GM18507 (cell line): ENCODE data around the gene UQCRC1.
"Not testable (repeated sequence)": the region's sequence is repeated elsewhere in the genome, so short reads cannot be mapped to it uniquely, and the experiment has no call there.

Source experiments
- DNase-seq: peaks from one replicate; pipeline ENCODE4 v3.0.0; 2011; ENCODE audit warnings: low read depth; ENCODE audit not compliant: insufficient read length; ENCODE audit errors: extremely low spot score
- FAIRE-seq: peaks from 2 replicates; lab custom pipeline; 2011; peaks lifted over from hg19 to GRCh38; lab: Jason Lieb, UNC

UQCRC1 gene

DNA sequence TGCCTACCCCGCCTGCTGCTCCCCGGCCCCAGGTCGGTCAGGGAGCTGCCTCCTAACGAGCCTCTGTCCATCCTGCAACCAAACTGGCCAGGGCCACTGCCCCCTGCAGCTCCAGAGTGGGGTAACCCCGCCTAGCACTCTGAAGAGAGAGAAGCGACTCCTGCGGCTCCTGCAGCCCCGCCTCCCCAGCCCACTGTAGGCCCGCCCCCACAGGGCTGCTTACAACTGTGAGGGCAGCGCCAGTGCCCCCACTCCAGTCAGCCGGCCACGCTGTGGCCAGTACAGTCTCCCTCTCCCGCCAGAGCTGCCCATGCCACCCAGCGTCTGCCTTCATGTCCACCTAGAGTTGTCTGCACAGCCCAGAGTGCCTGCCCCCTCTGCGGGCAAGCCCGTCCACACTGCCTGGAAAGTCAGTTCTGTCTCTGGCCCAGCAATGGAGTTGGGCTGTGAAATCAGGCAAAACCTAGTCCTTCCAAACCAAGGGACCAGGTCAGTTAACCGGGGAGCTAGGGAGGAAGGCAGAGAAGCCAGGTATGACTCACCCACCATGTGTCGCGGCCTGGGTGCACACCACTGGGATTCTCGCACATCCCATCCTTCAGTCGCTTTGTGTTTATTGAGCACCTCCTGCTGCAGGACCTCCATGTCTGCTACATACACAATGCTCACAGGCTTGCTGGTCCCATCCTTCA lies 48.3 kb downstream of the UQCRC1 start:
- DNase-seq (no peak), FAIRE-seq (no peak)

- DNase-seq (no peak), FAIRE-seq (no peak)
Measured at GRCh38 chr3:48560648-48561018, 48.8 kb downstream of the UQCRC1 start.

DNA sequence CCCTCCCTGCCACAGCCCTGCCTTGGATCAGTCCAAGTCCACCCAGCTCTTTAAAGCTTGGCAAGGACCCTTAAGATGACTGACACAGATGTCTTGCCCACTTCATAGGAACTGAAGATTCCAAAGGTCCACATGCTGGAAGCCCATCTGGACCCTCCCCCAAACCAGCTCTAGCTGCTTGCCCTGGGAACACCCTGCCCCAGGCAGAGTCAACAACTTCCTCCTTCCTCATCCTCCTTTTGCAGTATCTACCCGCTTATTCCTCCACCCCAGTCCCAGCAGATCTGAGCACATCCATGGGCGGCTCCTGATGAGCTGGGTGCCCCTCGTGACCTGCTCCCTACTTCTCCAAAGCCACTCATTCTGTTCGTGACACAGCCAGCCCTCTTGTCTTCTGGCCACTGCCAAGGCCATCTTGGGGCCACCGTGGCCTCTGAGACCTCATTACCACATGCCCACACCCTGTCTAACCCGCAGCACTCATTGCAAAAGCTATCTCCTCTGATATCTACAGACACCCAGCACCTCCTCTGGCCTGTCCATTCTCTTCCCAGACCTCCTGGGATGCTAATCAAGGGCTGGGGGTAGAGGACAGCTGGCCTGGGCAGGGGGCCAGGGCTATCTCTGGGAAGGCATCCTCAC lies 50.8 kb downstream of the UQCRC1 start:
- DNase-seq (no peak), FAIRE-seq (no peak)

- FAIRE-seq: peak; percentile 99
Measured at GRCh38 chr3:48556796-48557626, 52.4 kb downstream of the UQCRC1 start, which contains the start of gene PFKFB4. Gene PFKFB4, minus strand, starts transcription at chr3:48556803. Its CDS starts 26 bp downstream, at chr3:48556777.

DNA sequence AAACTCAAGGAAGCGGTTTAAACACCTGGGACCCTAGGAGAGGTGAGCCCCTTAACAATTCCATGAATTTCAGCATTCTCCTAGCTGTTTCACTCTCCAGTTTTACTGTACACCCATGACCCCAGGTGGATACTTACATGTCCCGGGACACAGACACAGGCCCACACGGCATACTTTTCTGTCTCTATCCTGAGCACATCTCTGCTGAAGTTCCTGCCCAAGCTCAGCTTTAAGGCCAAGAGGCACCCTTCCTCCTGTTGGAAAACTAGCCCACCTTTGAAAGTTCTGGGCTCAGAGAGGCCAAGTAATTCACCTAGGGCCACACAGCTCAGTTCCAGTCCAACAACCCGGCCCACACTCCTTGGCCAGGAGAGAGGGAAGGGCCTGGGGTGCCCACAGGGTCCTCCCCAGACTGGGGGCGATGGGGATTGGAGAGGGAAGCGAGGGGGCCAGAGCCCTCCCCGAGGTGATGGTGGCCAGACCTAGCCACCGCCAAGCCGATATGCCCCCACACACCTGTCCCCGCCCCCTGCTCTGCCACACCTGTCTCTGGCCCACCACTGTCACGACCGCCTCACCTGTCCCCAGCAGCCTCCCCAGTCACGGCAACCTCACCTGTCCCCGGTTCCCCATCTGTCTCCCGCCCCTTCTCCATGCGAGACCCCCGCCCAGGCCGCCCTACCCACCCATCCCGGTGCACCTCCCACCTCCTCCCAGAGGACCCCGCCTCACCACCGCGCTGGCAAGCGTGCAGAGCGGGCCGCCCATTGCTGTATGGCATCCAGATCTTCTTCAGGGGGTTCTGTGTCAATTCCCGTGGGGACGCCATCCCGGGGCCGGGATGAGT lies 53.3 kb downstream of the UQCRC1 start:
- FAIRE-seq (no peak), DNase-seq (no peak)

More at GRCh38 chr3:48556796-48557626, 52.4 kb downstream of the UQCRC1 start, which contains the start of gene PFKFB4:
- peak; percentile 95 for DNase-seq

GRCh38 chr3:48555231-48555948 lies 54.1 kb downstream of the UQCRC1 start:
- FAIRE-seq (no peak), DNase-seq (no peak)

DNA sequence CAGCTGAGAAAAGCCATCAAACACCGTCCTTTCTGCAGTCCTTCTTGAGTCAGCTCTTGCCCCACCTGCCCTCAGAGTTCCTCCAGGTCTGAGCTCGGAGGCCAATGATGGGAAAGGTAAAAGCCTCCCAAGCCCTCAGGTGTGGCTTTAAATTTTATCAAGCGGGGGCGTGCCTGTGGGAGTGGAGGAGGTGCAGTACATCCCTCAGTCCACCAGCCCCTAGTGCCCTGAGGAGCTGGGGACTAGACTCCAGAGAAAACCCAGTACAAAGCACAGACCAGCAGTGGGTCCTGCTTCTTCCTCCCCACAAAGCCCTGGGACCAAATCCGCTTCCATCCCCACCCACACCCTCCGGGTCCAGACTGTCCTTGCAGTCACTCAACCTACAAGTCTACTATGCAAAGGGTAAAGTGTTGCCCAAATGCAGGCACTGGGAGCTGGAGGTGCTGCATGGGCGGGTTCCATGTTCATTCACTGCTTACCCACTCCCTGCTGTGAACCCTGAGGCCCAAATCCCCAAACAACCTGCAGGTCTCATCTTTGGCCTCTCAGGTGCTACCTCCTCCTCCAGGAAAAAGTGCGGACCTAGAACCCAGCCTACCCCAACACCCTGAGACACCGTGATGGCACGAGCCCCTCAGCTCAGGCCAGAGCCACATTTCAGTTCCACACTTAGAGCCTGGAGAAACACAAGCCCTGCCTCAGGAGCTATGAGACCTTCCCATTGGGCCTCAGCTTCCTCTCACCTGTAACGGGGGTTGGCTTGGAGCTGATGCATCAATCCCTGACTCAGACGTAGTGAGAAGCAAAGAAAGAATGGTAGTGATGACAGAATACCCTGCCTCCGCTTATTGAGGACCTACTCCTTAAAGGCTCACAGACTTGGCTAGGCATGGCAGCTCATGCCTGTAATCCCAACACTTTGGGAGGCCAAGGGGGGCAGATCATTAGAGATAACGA lies 55.3 kb downstream of the UQCRC1 start:
- FAIRE-seq: no peak
- no peak for DNase-seq

- DNase-seq: no peak
- no peak for FAIRE-seq
Measured at GRCh38 chr3:48553361-48553760, 56.1 kb downstream of the UQCRC1 start.

DNA sequence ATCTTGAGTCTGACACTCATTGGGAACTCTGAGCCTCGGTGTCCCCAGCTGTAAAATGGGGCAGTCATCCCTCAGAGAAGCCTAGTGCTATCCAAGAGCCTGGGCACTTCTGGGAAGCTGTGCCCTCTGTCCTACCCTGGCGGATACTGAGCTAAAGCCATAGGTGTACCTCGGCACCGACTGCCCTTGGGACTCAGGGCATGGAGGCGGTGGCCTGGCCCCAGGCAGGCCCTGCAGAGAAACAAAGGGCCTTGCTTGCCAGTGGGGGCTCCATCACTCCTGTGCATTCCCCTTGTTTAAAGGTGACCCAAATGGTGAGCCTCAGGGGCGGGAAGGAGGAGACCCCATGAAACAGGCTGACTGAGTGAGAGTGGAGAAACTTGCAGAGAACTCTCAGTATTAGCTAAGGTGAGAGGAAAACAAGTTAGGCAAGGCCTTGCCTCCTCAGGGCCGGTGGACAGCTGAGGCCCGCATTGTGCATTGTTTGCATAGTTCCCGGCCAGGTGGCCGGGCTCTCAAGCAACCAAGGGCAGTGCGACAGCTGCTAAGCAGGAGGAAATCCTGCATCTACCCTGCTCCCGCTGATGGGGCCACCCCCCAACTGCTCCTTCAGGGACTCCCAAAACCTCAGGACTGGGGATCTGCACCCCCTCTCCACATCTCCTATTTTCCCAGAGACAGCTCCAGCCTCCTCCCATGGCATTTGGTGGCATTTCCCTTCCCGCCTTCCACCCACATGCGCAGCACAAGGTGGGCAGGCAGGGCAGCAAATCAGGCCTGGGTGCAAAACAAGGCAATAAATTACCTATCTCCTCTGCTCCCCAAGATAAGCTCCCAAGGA lies 57.1 kb downstream of the UQCRC1 start:
- FAIRE-seq: no peak

GRCh38 chr3:48551651-48552050 lies 57.8 kb downstream of the UQCRC1 start:
- FAIRE-seq, DNase-seq: not testable (repeated sequence)

More for the DNA sequence above, 57.1 kb downstream of the UQCRC1 start:
- no peak for DNase-seq
